Measurements from ENCODE around the gene CCBE1. TPM values are rescaled to one million over a fixed set of nuclear protein-coding genes. Genes with fewer than 3 reads are reported as not detected.

The CCBE1 gene
- total RNA-seq, 4 donors from 2014 or later = 1.3 to 30.2 (median 8.0) TPM

- TF ChIP-seq CTCF (IDR thresholded peaks at IDR 0.05) = no peak
- DNase-seq (ENCODE audit: low spot score) (no peak), ATAC-seq (ENCODE audit: low FRiP score) (no peak)
Measured at GRCh38 chr18:59605633-59606192, 91.5 kb downstream of the CCBE1 start.

- ATAC-seq (ENCODE audit: low FRiP score) (no peak), DNase-seq (ENCODE audit: low spot score) (no peak)
- TF ChIP-seq CTCF (IDR thresholded peaks at IDR 0.05) = no peak
Measured at GRCh38 chr18:59604877-59605276, 92.3 kb downstream of the CCBE1 start.

GRCh38 chr18:59597049-59597448 is 100.2 kb downstream of the CCBE1 start:
- no peak for TF ChIP-seq CTCF (IDR thresholded peaks at IDR 0.05)
- no peak for DNase-seq (ENCODE audit: low spot score)
- no peak for ATAC-seq (ENCODE audit: low FRiP score)

- DNase-seq (ENCODE audit: low spot score) (no peak), ATAC-seq (ENCODE audit: low FRiP score) (no peak)
- no peak for TF ChIP-seq CTCF (IDR thresholded peaks at IDR 0.05)
Measured at GRCh38 chr18:59593291-59593717, 103.9 kb downstream of the CCBE1 start.

- no peak for TF ChIP-seq CTCF (IDR thresholded peaks at IDR 0.05)
- DNase-seq (ENCODE audit: low spot score) (no peak), ATAC-seq (ENCODE audit: low FRiP score) (no peak)
Measured at GRCh38 chr18:59592624-59593023, 104.6 kb downstream of the CCBE1 start.

- ATAC-seq (ENCODE audit: low FRiP score) (no peak), DNase-seq (ENCODE audit: low spot score) (no peak)
- no peak for TF ChIP-seq CTCF (IDR thresholded peaks at IDR 0.05)
Measured at GRCh38 chr18:59582395-59582794, 114.8 kb downstream of the CCBE1 start.

GRCh38 chr18:59579509-59579908 is 117.7 kb downstream of the CCBE1 start:
- DNase-seq (ENCODE audit: low spot score) (no peak), ATAC-seq (ENCODE audit: low FRiP score) (no peak)

More at GRCh38 chr18:59579509-59579908, 117.7 kb downstream of the CCBE1 start:
- no peak for TF ChIP-seq CTCF (IDR thresholded peaks at IDR 0.05)

Measured in omental fat pad (tissue), 4 donors.